K562 (cell line): ENCODE data around the gene ARHGAP42.

Experiments
- ATF6 ChIP-seq: sonication (generic); formaldehyde crosslinking; IDR thresholded peaks from 2 replicates; pipeline ENCODE4 v1.4.0; 2020; ENCODE audit warnings: mild to moderate bottlenecking, missing genetic modification reagents
- CTCF ChIP-seq, 3 experiments: IDR thresholded peaks in 2 of 3; conservative IDR thresholded peaks in 1 of 3; 2 replicates each; pipeline ENCODE4 v1.5.1; 2011 to 2012; ENCODE audit warnings: low read length in 3 of 3, mild to moderate bottlenecking in 3 of 3, control low read depth in 2 of 3, improper control_type of control experiment in 1 of 3, inconsistent platforms in 1 of 3, low read depth in 1 of 3, mixed read lengths in 1 of 3, moderate library complexity in 1 of 3; ENCODE audit not compliant: insufficient read depth in 2 of 3
- HOMEZ ChIP-seq: fragments of 250-450 bp; sonication (Bioruptor Pico); IDR thresholded peaks from 2 replicates; pipeline ENCODE4 v1.4.0; 2020; ENCODE audit warnings: mild to moderate bottlenecking, moderate library complexity
- POLR2A ChIP-seq: fragments of 450-650 bp; conservative IDR thresholded peaks from 2 replicates; pipeline ENCODE4 v1.6.1; 2016
- SMARCA5 ChIP-seq: fragments of 450-650 bp; IDR thresholded peaks from 2 replicates; pipeline ENCODE4 v1.6.1; 2016
- SMC3 ChIP-seq: conservative IDR thresholded peaks from 2 replicates; pipeline ENCODE4 v1.6.1; 2011; ENCODE audit warnings: low read depth, low read length, improper control_type of control experiment; ENCODE audit not compliant: insufficient read depth
- ZBTB2 ChIP-seq: fragments of 450-650 bp; IDR thresholded peaks from 2 replicates; pipeline ENCODE4 v1.6.1; 2016; ENCODE audit warnings: antibody characterized with exemption

GRCh38 chr11:100719809-100720221 is 32.7 kb downstream of the ARHGAP42 start:
- TF ChIP-seq ATF6 (CRISPR knock-in tag) (no peak), HOMEZ (CRISPR knock-in tag) (no peak), ZBTB2 (no peak), SMC3 (no peak), SMARCA5 (no peak), CTCF (IDR thresholded peaks at IDR 0.05 in 2 of 3, conservative IDR thresholded peaks at IDR 0.05 in 1 of 3; ENCODE audit: insufficient read depth in 2 of 3, low read depth in 1 of 3, low read length in 3 of 3) (no peak), POLR2A (no peak)
